A549 (cell line): ENCODE measurements around the gene SPIRE1. TPM values are rescaled to one million over a fixed set of nuclear protein-coding genes. Genes with fewer than 3 reads are reported as not detected.

ENCODE experiments used
- ATAC-seq, 2 experiments: fragments of 200-7000 bp in 1 of 2; fragments of >200 bp in 1 of 2; cut with Nextera tagmentation in 1 of 2; cut with Tn5 transposase in 1 of 2; 3 replicates each; pipeline versions ENCODE4 v1.8.0 to v1.9.1; 2018 to 2020; ENCODE audit warnings: mild to moderate bottlenecking in 1 of 2, moderate library complexity in 1 of 2
- CTCF ChIA-PET: fragments of 300-600 bp; sonication (Branson Sonifier 250); formaldehyde crosslinking; extraction: SDS; loops from one replicate; lab custom pipeline; 2021; ENCODE audit warnings: antibody characterized with exemption, inconsistent platforms; lab: Yijun Ruan, JAX
- POLR2A ChIA-PET: fragments of 350-600 bp; formaldehyde crosslinking; extraction: SDS; loops from one replicate; lab custom pipeline; 2021; ENCODE audit warnings: antibody characterized with exemption, inconsistent platforms; lab: Yijun Ruan, JAX
- DNase-seq, 2 experiments: peaks; one replicate each; pipeline versions ENCODE4 v3.0.0 to v3.0.0-alpha.2; 2011 to 2016; ENCODE audit warnings: low read depth in 1 of 2, low spot score in 1 of 2
- FAIRE-seq: peaks from 2 replicates; lab custom pipeline; 2011; peaks lifted over from hg19 to GRCh38; lab: Jason Lieb, UNC
- H3K27ac ChIP-seq, 2 experiments: fragments of >200 bp; sonication (Bioruptor Twin); formaldehyde crosslinking; 3 replicates each; pipeline ENCODE4 v1.5.1; 2016 to 2017
- H3K4me1 ChIP-seq: fragments of >200 bp; sonication (Bioruptor Twin); formaldehyde crosslinking; 3 replicates; pipeline ENCODE4 v1.6.1; 2016
- H3K4me2 ChIP-seq: fragments of >200 bp; sonication (Bioruptor Twin); formaldehyde crosslinking; 3 replicates; pipeline ENCODE4 v1.6.1; 2016
- H3K4me3 ChIP-seq: fragments of >200 bp; sonication (Bioruptor Twin); formaldehyde crosslinking; 3 replicates; pipeline ENCODE4 v1.5.1; 2016
- H3K9me3 ChIP-seq: fragments of >200 bp; sonication (Bioruptor Twin); formaldehyde crosslinking; 3 replicates; pipeline ENCODE4 v1.6.1; 2016
- ATOH8 ChIP-seq: fragments of 250-450 bp; sonication (Bioruptor Pico); IDR thresholded peaks from 2 replicates; pipeline ENCODE4 v1.5.0; 2020; ENCODE audit warnings: low read depth, mild to moderate bottlenecking, moderate library complexity
- BCL3 ChIP-seq: fragments of >200 bp; sonication (Bioruptor Twin); formaldehyde crosslinking; IDR thresholded peaks from 3 replicates; pipeline ENCODE4 v1.6.1; 2016
- BHLHE40 ChIP-seq: IDR thresholded peaks from 2 replicates; pipeline ENCODE4 v1.6.1; 2012; ENCODE audit warnings: low read depth, low read length, inconsistent platforms
- CBX2 ChIP-seq: fragments of 200-600 bp; sonication (generic); IDR thresholded peaks from 2 replicates; pipeline ENCODE4 v1.6.1; 2016; ENCODE audit warnings: low read depth, mild to moderate bottlenecking, borderline replicate concordance
- CEBPB ChIP-seq, 2 experiments: fragments of >200 bp in 1 of 2; sonication (Bioruptor Twin) in 1 of 2; formaldehyde crosslinking in 1 of 2; IDR thresholded peaks; 2 replicates each; pipeline ENCODE4 v1.6.1; 2012 to 2016
- EHMT2 ChIP-seq: fragments of 200-600 bp; sonication (generic); IDR thresholded peaks from 2 replicates; pipeline ENCODE4 v1.6.1; 2016; ENCODE audit warnings: antibody characterized with exemption, low read depth, mild to moderate bottlenecking, moderate library complexity
- EP300 ChIP-seq, 2 experiments: fragments of >200 bp; sonication (Bioruptor Twin); formaldehyde crosslinking; IDR thresholded peaks; 2 replicates in 1 of 2; 3 replicates in 1 of 2; pipeline ENCODE4 v1.6.1; 2016 to 2017
- FOSB ChIP-seq: fragments of 250-450 bp; sonication (Bioruptor Pico); IDR thresholded peaks from 2 replicates; pipeline ENCODE4 v1.5.0; 2020; ENCODE audit warnings: mild to moderate bottlenecking, moderate library complexity
- FOSL2 ChIP-seq, 2 experiments: fragments of 450-650 bp in 1 of 2; fragments of >200 bp in 1 of 2; sonication (Bioruptor Twin) in 1 of 2; formaldehyde crosslinking; IDR thresholded peaks; 2 replicates each; pipeline versions ENCODE4 v1.5.0 to v1.6.1; 2016 to 2020; ENCODE audit warnings: mild to moderate bottlenecking in 1 of 2, moderate library complexity in 1 of 2
- GATA3 ChIP-seq: IDR thresholded peaks from 2 replicates; pipeline ENCODE4 v1.6.1; 2012; ENCODE audit warnings: borderline replicate concordance
- HDAC2 ChIP-seq: fragments of 200-600 bp; sonication (generic); IDR thresholded peaks from 2 replicates; pipeline ENCODE4 v1.6.1; 2016
- HOXB5 ChIP-seq: fragments of 250-450 bp; sonication (Bioruptor Pico); IDR thresholded peaks from 2 replicates; pipeline ENCODE4 v1.5.0; 2020; ENCODE audit warnings: mild to moderate bottlenecking, moderate library complexity
- JUN ChIP-seq, 2 experiments: fragments of >200 bp; sonication (Bioruptor Twin); formaldehyde crosslinking; IDR thresholded peaks; 2 replicates in 1 of 2; 3 replicates in 1 of 2; pipeline ENCODE4 v1.6.1; 2016 to 2017
- KDM5A ChIP-seq: fragments of 200-600 bp; sonication (generic); IDR thresholded peaks from 2 replicates; pipeline ENCODE4 v1.6.1; 2016; ENCODE audit warnings: antibody characterized with exemption, mild to moderate bottlenecking
- MAZ ChIP-seq: fragments of 150-350 bp; IDR thresholded peaks from 2 replicates; pipeline ENCODE4 v1.6.1; 2014; ENCODE audit warnings: antibody characterized with exemption, low read depth, low read length, borderline replicate concordance
- MYC ChIP-seq: IDR thresholded peaks from 2 replicates; pipeline ENCODE4 v1.6.1; 2012; ENCODE audit warnings: mild to moderate bottlenecking, inconsistent platforms, low read length, improper control_type of control experiment, borderline replicate concordance
- NFE2L2 ChIP-seq: fragments of 150-350 bp; conservative IDR thresholded peaks from 2 replicates; pipeline ENCODE4 v1.6.1; 2014; ENCODE audit warnings: low read length
- NR3C1 ChIP-seq: fragments of >200 bp; sonication (Bioruptor Twin); formaldehyde crosslinking; IDR thresholded peaks from 3 replicates; pipeline ENCODE4 v1.6.1; 2017
- PHF8 ChIP-seq: fragments of 200-600 bp; sonication (generic); IDR thresholded peaks from 2 replicates; pipeline ENCODE4 v1.6.1; 2016; ENCODE audit warnings: low read depth, mild to moderate bottlenecking, antibody characterized with exemption, moderate library complexity, borderline replicate concordance
- POLR2A ChIP-seq: IDR thresholded peaks from 2 replicates; pipeline ENCODE4 v1.6.1; 2012; ENCODE audit warnings: mild to moderate bottlenecking, low read length
- RAD21 ChIP-seq, 2 experiments: fragments of >200 bp in 1 of 2; sonication (Bioruptor Twin) in 1 of 2; formaldehyde crosslinking in 1 of 2; IDR thresholded peaks in 1 of 2; conservative IDR thresholded peaks in 1 of 2; 2 replicates in 1 of 2; 3 replicates in 1 of 2; pipeline ENCODE4 v1.6.1; 2012 to 2018; ENCODE audit warnings: inconsistent platforms in 1 of 2
- REST ChIP-seq: fragments of 200-600 bp; sonication (generic); IDR thresholded peaks from 2 replicates; pipeline ENCODE4 v1.6.1; 2016; ENCODE audit warnings: antibody characterized with exemption, mild to moderate bottlenecking, moderate library complexity
- RFX5 ChIP-seq: fragments of 450-650 bp; IDR thresholded peaks from 2 replicates; pipeline ENCODE4 v1.7.1; 2014; ENCODE audit warnings: antibody characterized with exemption, mild to moderate bottlenecking, moderate library complexity
- RNF2 ChIP-seq: fragments of 200-600 bp; sonication (generic); IDR thresholded peaks from 2 replicates; pipeline ENCODE4 v1.6.1; 2016; ENCODE audit warnings: low read depth, mild to moderate bottlenecking, antibody characterized with exemption, moderate library complexity, borderline replicate concordance
- SMC3 ChIP-seq: fragments of >200 bp; sonication (Bioruptor Twin); formaldehyde crosslinking; IDR thresholded peaks from 3 replicates; pipeline ENCODE4 v1.6.1; 2018; ENCODE audit warnings: inconsistent platforms
- TFCP2L1 ChIP-seq: fragments of 250-450 bp; sonication (Bioruptor Pico); IDR thresholded peaks from 2 replicates; pipeline ENCODE4 v1.5.0; 2021; ENCODE audit warnings: mild to moderate bottlenecking
- TP53 ChIP-seq: fragments of 250-450 bp; sonication (Bioruptor Pico); IDR thresholded peaks from 2 replicates; pipeline ENCODE4 v1.5.0; 2021; ENCODE audit warnings: mild to moderate bottlenecking, moderate library complexity
- ZFP36 ChIP-seq: fragments of 450-650 bp; IDR thresholded peaks from 2 replicates; pipeline ENCODE4 v1.6.1; 2014; ENCODE audit warnings: borderline replicate concordance; ENCODE audit not compliant: partially characterized antibody
- WGBS: methylation state at CpG from one replicate; pipeline ENCODE4 v1.1.6; 2017; ENCODE audit errors: missing lambda C conversion rate; 5-methylcytosine and 5-hydroxymethylcytosine counted together
- polyA plus RNA-seq, 4 experiments: library from polyadenylated mRNA; depleted of rRNA in 3 of 4; stranded (reverse); fragments of >200 nt; fragmentation: RNase III in 1 of 4; extraction: RNeasy Plus Mini Kit Qiagen cat#74134 plus additional on column Dnase treatment in 1 of 4; gene quantifications; 2 replicates in 3 of 4; 3 replicates in 1 of 4; pipeline ENCODE4 v1.2.3, GENCODE V29; 2011 to 2017
- TF ChIP-seq, protein P1 (sequence below): fragments of 150-350 bp; IDR thresholded peaks from 2 replicates; pipeline ENCODE4 v1.6.1; 2014; ENCODE audit warnings: low read depth, mild to moderate bottlenecking, low read length

SPIRE1 gene
- polyA plus RNA-seq, 2 of the 4 experiments (the other 2 are of a cell fraction), result 8.3 to 29.4 TPM

DNA sequence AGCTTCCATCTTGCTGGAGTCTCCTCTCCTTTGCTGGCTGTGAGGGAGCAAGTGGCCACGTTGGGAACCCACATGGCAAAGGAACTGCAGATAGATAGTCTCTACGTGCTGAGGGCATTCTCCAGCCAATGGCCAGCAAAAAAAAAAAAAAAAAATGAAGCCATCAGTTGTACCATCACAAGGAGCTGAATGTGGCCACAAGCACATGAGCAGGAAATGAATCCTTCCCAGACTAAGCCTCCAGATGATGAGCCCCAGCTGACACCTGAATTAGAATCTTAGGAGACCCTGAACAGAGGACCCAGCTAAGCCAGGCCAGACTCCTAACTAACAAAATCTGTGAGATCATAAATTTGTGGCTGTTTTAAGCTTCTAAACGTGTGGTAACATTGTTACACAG is 57.9 kb downstream of the SPIRE1 start:
- POLR2A ChIA-PET, result no interaction called here
- H3K27ac ChIP-seq, result peak overlapping the region; percentile 73 to 77; a peak in 5 of 6 replicates
- no peak for FAIRE-seq
- peaks cover 46% of the 10 kb centered on the region for H3K4me1 ChIP-seq
- no peaks in the 10 kb centered on the region for H3K9me3 ChIP-seq
- CTCF ChIA-PET, result no interaction called here
- TF ChIP-seq RAD21 (conservative IDR thresholded peaks at IDR 0.05 in 1 of 2, IDR thresholded peaks at IDR 0.05 in 1 of 2) (no peak), RNF2 (no peak), FOSB (CRISPR knock-in tag) (no peak), BHLHE40 (no peak), EHMT2 (no peak), EP300 (IDR thresholded peaks at IDR 0.05) (no peak), MAZ (no peak), JUN (IDR thresholded peaks at IDR 0.05) (no peak), SMC3 (no peak), GATA3 (no peak)
- no peak for DNase-seq
- no peak for ATAC-seq
- H3K4me2 ChIP-seq, result no peak overlapping the region
- 59% methylated on average over 3 of the region's 3 CpGs for WGBS
- no peak overlapping the region for H3K4me3 ChIP-seq

DNA sequence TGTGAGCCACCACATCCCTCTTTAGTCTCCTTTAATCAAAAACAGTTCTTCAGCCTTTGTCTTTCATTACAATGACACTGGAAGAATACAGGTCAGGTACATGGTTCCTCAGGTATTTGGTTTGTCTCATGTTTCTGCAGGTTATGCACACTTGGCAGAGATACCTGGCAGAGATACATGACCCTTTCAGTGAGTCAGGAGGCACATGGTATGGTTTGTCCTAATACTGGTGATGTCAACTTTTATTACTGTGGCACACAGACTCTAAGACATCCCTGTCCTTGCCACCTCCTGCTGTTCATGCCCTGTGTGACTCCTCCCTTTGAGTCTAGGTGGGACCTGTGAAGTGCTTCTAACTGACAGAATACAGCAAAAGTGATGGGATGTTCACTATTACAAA is 58.4 kb downstream of the SPIRE1 start:
- FAIRE-seq, result no peak
- Histone ChIP-seq H3K4me3 (no peak overlapping the region), H3K9me3 (no peaks in the 10 kb centered on the region), H3K4me2 (peak overlapping the region; percentile 9; the same call in 1 of the 3 replicates), H3K27ac (peak overlapping the region; percentile 73 to 77; a peak in 5 of 6 replicates), H3K4me1 (peaks cover 46% of the 10 kb centered on the region)
- CTCF ChIA-PET, result no interaction called here
- no peak for ATAC-seq
- TF ChIP-seq RAD21 (conservative IDR thresholded peaks at IDR 0.05 in 1 of 2, IDR thresholded peaks at IDR 0.05 in 1 of 2) (no peak), PHF8 (no peak), TP53 (CRISPR knock-in tag) (no peak), CEBPB (IDR thresholded peaks at IDR 0.05) (no peak), ZFP36 (no peak), HOXB5 (CRISPR knock-in tag) (no peak), NR3C1 (no peak), CBX2 (no peak), KDM5A (no peak), TFCP2L1 (CRISPR knock-in tag) (no peak), POLR2A (no peak), MYC (no peak), ATOH8 (CRISPR knock-in tag) (no peak)
- TF ChIP-seq, protein P1, sequence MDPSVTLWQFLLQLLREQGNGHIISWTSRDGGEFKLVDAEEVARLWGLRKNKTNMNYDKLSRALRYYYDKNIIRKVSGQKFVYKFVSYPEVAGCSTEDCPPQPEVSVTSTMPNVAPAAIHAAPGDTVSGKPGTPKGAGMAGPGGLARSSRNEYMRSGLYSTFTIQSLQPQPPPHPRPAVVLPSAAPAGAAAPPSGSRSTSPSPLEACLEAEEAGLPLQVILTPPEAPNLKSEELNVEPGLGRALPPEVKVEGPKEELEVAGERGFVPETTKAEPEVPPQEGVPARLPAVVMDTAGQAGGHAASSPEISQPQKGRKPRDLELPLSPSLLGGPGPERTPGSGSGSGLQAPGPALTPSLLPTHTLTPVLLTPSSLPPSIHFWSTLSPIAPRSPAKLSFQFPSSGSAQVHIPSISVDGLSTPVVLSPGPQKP, result no peak
- POLR2A ChIA-PET, result no interaction called here
- DNase-seq, result no peak

- no peak overlapping the region for H3K4me3 ChIP-seq
- peak overlapping the region; percentile 73 to 77 for H3K27ac ChIP-seq
- H3K4me1 ChIP-seq, result peaks cover 46% of the 10 kb centered on the region
- CTCF ChIA-PET, result interaction anchor here (0.9 to 1.4 kb wide), 2 partner anchors 11 to 13 kb away, joined by 3 read pairs; no protein-coding TSS in a partner anchor
- no peaks in the 10 kb centered on the region for H3K9me3 ChIP-seq
- FAIRE-seq, result no peak
- 38% methylated on average over 3 of the region's 3 CpGs for WGBS
- no peak for ATAC-seq
- POLR2A ChIA-PET, result interaction anchor here (0.5 to 1.7 kb wide), 2 partner anchors 9 to 196 kb away, joined by 3 to 8 read pairs; no protein-coding TSS in a partner anchor
- DNase-seq, result no peak
- H3K4me2 ChIP-seq, result peak overlapping the region; percentile 84
- TF ChIP-seq NFE2L2 (no peak), BCL3 (no peak), EHMT2 (no peak), HDAC2 (no peak), RFX5 (no peak), REST (no peak), FOSL2 (IDR thresholded peaks at IDR 0.05) (no peak), FOSL2 (CRISPR knock-in tag; IDR thresholded peaks at IDR 0.05) (no peak)
Measured at GRCh38 chr18:12598181-12598930, 59.6 kb downstream of the SPIRE1 start.
